Measurements from ENCODE around the gene SH3BP5L.

SH3BP5L gene

GRCh38 chr1:248776991-248777390, 48.7 kb downstream of the SH3BP5L start:
- DNase-seq (ENCODE audit: low spot score), result no peak

GRCh38 chr1:248775441-248775840, 50.3 kb downstream of the SH3BP5L start:
- no peak for DNase-seq (ENCODE audit: low spot score)
